Parathyroid adenoma (tissue), 2 donors: ENCODE data around the gene PP2D1.

Source experiments
- H2AFZ ChIP-seq: fragments of 300-600 bp; sonication (generic); one replicate; pipeline ENCODE4 v1.7.0; 2017; ENCODE audit warnings: antibody characterized with exemption, mild to moderate bottlenecking
- H3K27ac ChIP-seq: fragments of 300-600 bp; sonication (generic); one replicate; pipeline ENCODE4 v1.7.0; 2017
- H3K27me3 ChIP-seq: fragments of 300-600 bp; sonication (generic); one replicate; pipeline ENCODE4 v1.7.0; 2017; ENCODE audit warnings: low read length; ENCODE audit not compliant: control insufficient read depth, insufficient read depth
- H3K36me3 ChIP-seq: fragments of 300-600 bp; sonication (generic); one replicate; pipeline ENCODE4 v1.7.0; 2017; ENCODE audit warnings: low read length; ENCODE audit not compliant: control insufficient read depth, insufficient read depth
- H3K4me1 ChIP-seq: fragments of 300-600 bp; sonication (generic); one replicate; pipeline ENCODE4 v1.7.0; 2017; ENCODE audit warnings: control low read depth
- H3K4me2 ChIP-seq: fragments of 300-600 bp; sonication (generic); one replicate; pipeline ENCODE4 v1.7.0; 2017; ENCODE audit warnings: low read length
- H3K4me3 ChIP-seq: fragments of 300-600 bp; sonication (generic); one replicate; pipeline ENCODE4 v1.7.0; 2017; ENCODE audit warnings: low read depth, low read length
- H3K79me2 ChIP-seq: fragments of 300-600 bp; sonication (generic); one replicate; pipeline ENCODE4 v1.7.0; 2017; ENCODE audit warnings: control low read depth
- H3K9ac ChIP-seq: fragments of 300-600 bp; sonication (generic); one replicate; pipeline ENCODE4 v1.7.0; 2017; ENCODE audit warnings: mild to moderate bottlenecking
- H3K9me3 ChIP-seq: fragments of 300-600 bp; sonication (generic); one replicate; pipeline ENCODE4 v1.7.0; 2017; ENCODE audit warnings: low read length; ENCODE audit not compliant: control insufficient read depth
- CTCF ChIP-seq: fragments of 300-600 bp; sonication (generic); IDR thresholded peaks from one replicate; pipeline ENCODE4 v1.7.0; 2017; ENCODE audit warnings: antibody characterized with exemption, mild to moderate bottlenecking
- donor health status: primary hyperparathyroidism.

Gene PP2D1

GRCh38 chr3:20052851-20053250 lies 40.8 kb upstream of the PP2D1 start:
- TF ChIP-seq CTCF: no peak
- peaks cover 75% of the 10 kb centered on the region for H3K4me1 ChIP-seq
- H3K9me3 ChIP-seq: no peaks in the 10 kb centered on the region
- no peak overlapping the region for H2AFZ ChIP-seq
- H3K27ac ChIP-seq: no peak overlapping the region
- H3K9ac ChIP-seq: no peak overlapping the region
- H3K27me3 ChIP-seq: no peaks in the 10 kb centered on the region
- H3K4me3 ChIP-seq: no peak overlapping the region
- no peak overlapping the region for H3K4me2 ChIP-seq
- peaks cover 42% of the 10 kb centered on the region for H3K79me2 ChIP-seq
- no peaks in the 10 kb centered on the region for H3K36me3 ChIP-seq

GRCh38 chr3:20051123-20051806 lies 39.2 kb upstream of the PP2D1 start:
- no peaks in the 10 kb centered on the region for H3K27me3 ChIP-seq
- H3K9me3 ChIP-seq: no peaks in the 10 kb centered on the region
- H3K36me3 ChIP-seq: no peaks in the 10 kb centered on the region
- peak overlapping the region; percentile 66 for H3K27ac ChIP-seq
- H3K4me3 ChIP-seq: no peak overlapping the region
- peaks cover 60% of the 10 kb centered on the region for H3K4me1 ChIP-seq
- H3K79me2 ChIP-seq: peaks cover 54% of the 10 kb centered on the region
- no peak overlapping the region for H3K4me2 ChIP-seq
- no peak overlapping the region for H2AFZ ChIP-seq
- no peak overlapping the region for H3K9ac ChIP-seq
- TF ChIP-seq CTCF: no peak

- no peak for TF ChIP-seq CTCF
- H3K4me1 ChIP-seq: peaks cover 39% of the 10 kb centered on the region
- H3K4me2 ChIP-seq: peak overlapping the region; percentile 34
- H3K79me2 ChIP-seq: peaks cover 64% of the 10 kb centered on the region
- H3K36me3 ChIP-seq: no peaks in the 10 kb centered on the region
- no peaks in the 10 kb centered on the region for H3K27me3 ChIP-seq
- no peak overlapping the region for H3K9ac ChIP-seq
- H3K9me3 ChIP-seq: no peaks in the 10 kb centered on the region
- H3K4me3 ChIP-seq: no peak overlapping the region
- no peak overlapping the region for H2AFZ ChIP-seq
- peak overlapping the region; percentile 3 for H3K27ac ChIP-seq
Measured at GRCh38 chr3:20047976-20048883, 36.2 kb upstream of the PP2D1 start.

- H3K36me3 ChIP-seq: no peaks in the 10 kb centered on the region
- peaks cover 47% of the 10 kb centered on the region for H3K4me1 ChIP-seq
- H2AFZ ChIP-seq: no peak overlapping the region
- no peaks in the 10 kb centered on the region for H3K9me3 ChIP-seq
- H3K9ac ChIP-seq: no peak overlapping the region
- H3K27ac ChIP-seq: peak overlapping the region; percentile 3
- H3K4me3 ChIP-seq: no peak overlapping the region
- TF ChIP-seq CTCF: no peak
- no peaks in the 10 kb centered on the region for H3K27me3 ChIP-seq
- H3K79me2 ChIP-seq: peaks cover 59% of the 10 kb centered on the region
- H3K4me2 ChIP-seq: no peak overlapping the region
Measured at GRCh38 chr3:20047341-20047779, 35.3 kb upstream of the PP2D1 start.
